ENCODE measurements around the gene AMBRA1.

AMBRA1 gene

GRCh38 chr11:46393759-46394158 lies 200.1 kb downstream of the AMBRA1 start:
- no peak for DNase-seq (ENCODE audit: low read depth)

GRCh38 chr11:46393231-46393616 lies 200.6 kb downstream of the AMBRA1 start:
- no peak for DNase-seq (ENCODE audit: low read depth)

- DNase-seq (ENCODE audit: low read depth): peak; percentile 66
Observed at GRCh38 chr11:46392421-46393230, 201.2 kb downstream of the AMBRA1 start.

GRCh38 chr11:46391578-46392420 lies 202.0 kb downstream of the AMBRA1 start, which contains the start of gene CHRM4:
Gene CHRM4 (minus strand): TSS chr11:46391776. CDS start chr11:46386557, 5,219 bp downstream.
- no peak for DNase-seq (ENCODE audit: low read depth)

GRCh38 chr11:46391186-46391577 lies 202.6 kb downstream of the AMBRA1 start:
- DNase-seq (ENCODE audit: low read depth): no peak

- DNase-seq (ENCODE audit: low read depth): no peak
Observed at GRCh38 chr11:46390331-46391171, 203.3 kb downstream of the AMBRA1 start.

GRCh38 chr11:46389450-46390330 lies 204.1 kb downstream of the AMBRA1 start:
- DNase-seq (ENCODE audit: low read depth): peak; percentile 33

GRCh38 chr11:46388619-46389449 lies 205.0 kb downstream of the AMBRA1 start:
- DNase-seq (ENCODE audit: low read depth): no peak

GRCh38 chr11:46387919-46388618 lies 205.8 kb downstream of the AMBRA1 start:
- DNase-seq (ENCODE audit: low read depth): no peak

- DNase-seq (ENCODE audit: low read depth): no peak
Observed at GRCh38 chr11:46387456-46387855, 206.4 kb downstream of the AMBRA1 start.

- DNase-seq (ENCODE audit: low read depth): no peak
Observed at GRCh38 chr11:46386674-46387073, 207.1 kb downstream of the AMBRA1 start.

GRCh38 chr11:46386005-46386578 lies 207.7 kb downstream of the AMBRA1 start:
- DNase-seq (ENCODE audit: low read depth): no peak

GRCh38 chr11:46385169-46386004 lies 208.4 kb downstream of the AMBRA1 start:
- DNase-seq (ENCODE audit: low read depth): no peak

- DNase-seq (ENCODE audit: low read depth): no peak
Observed at GRCh38 chr11:46383974-46384701, 209.7 kb downstream of the AMBRA1 start.

GRCh38 chr11:46383404-46383758 lies 210.4 kb downstream of the AMBRA1 start:
- no peak for DNase-seq (ENCODE audit: low read depth)

- DNase-seq (ENCODE audit: low read depth): no peak
Observed at GRCh38 chr11:46382646-46383403, 211.0 kb downstream of the AMBRA1 start.

Data from stimulated activated CD8-positive, alpha-beta memory T cell treated with anti-CD3 and anti-CD28 coated beads, Interleukin-4, amount 100 ng/mL, for 24 hours (primary cell).